IgD-negative memory B cell (primary cell): Measurements from ENCODE around the gene ANKS6. TPM values are rescaled to one million over a fixed set of nuclear protein-coding genes. Genes with fewer than 3 reads are reported as not detected.
"Not testable (repeated sequence)": the region's sequence is repeated elsewhere in the genome, so short reads cannot be mapped to it uniquely, and the experiment has no call there.

Experiments used
- H3K27ac Mint-ChIP-seq, 3 donors: one replicate each; pipeline ENCODE4 v1.8.0; 2020 to 2022; ENCODE audit warnings: mild to moderate bottlenecking in 3 of 3, mixed read lengths in 3 of 3, moderate library complexity in 1 of 3
- H3K27me3 Mint-ChIP-seq: one replicate; pipeline ENCODE4 v1.8.0; 2021; ENCODE audit warnings: mixed read lengths
- H3K36me3 Mint-ChIP-seq: one replicate; pipeline ENCODE4 v1.8.0; 2020; ENCODE audit warnings: mild to moderate bottlenecking, mixed read lengths
- H3K4me1 Mint-ChIP-seq, 3 donors: one replicate each; pipeline ENCODE4 v1.8.0; 2020 to 2022; ENCODE audit warnings: mixed read lengths in 3 of 3, mild to moderate bottlenecking in 1 of 3
- H3K4me3 Mint-ChIP-seq, 4 donors: one replicate each; pipeline ENCODE4 v1.8.0; 2020 to 2022; ENCODE audit warnings: mild to moderate bottlenecking in 4 of 4, mixed read lengths in 4 of 4, moderate library complexity in 3 of 4
- H3K9me3 Mint-ChIP-seq, 3 donors: one replicate each; pipeline ENCODE4 v1.8.0; 2020 to 2021; ENCODE audit warnings: mixed read lengths in 3 of 3, mild to moderate bottlenecking in 1 of 3
- polyA plus RNA-seq: library from polyadenylated mRNA; unstranded; fragments of 300-500 nt; fragmentation: Illumina TruSeq; gene quantifications from one replicate; pipeline ENCODE4 v1.2.3, GENCODE V29; 2021

ANKS6 gene
- polyA plus RNA-seq, 1 donor from 2014 or later = 2.5 TPM

- peak overlapping the region in 1 of 4 donors; percentile 49 for H3K4me3 Mint-ChIP-seq
- H3K27ac Mint-ChIP-seq, H3K9me3 Mint-ChIP-seq, H3K36me3 Mint-ChIP-seq, H3K4me1 Mint-ChIP-seq, H3K27me3 Mint-ChIP-seq: not testable (repeated sequence)
These were observed 111.5 kb downstream of the ANKS6 start for GRCh38 chr9:98684816-98685215.

Other genes starting within 250 kb of the ANKS6 start
- gene GABBR2, start 87.6 kb downstream of the ANKS6 start, polyA plus RNA-seq = not detected
- 0.90 TPM for gene GALNT12, start 11.1 kb upstream of the ANKS6 start, polyA plus RNA-seq
- gene COL15A1, start 147.4 kb upstream of the ANKS6 start, polyA plus RNA-seq = 0.08 TPM